RWPE2 (cell line): Measurements from ENCODE around the gene GPR119.

Source experiments
- ATAC-seq: fragments of 200-7000 bp; cut with Tn5 transposase; 3 replicates; pipeline ENCODE4 v1.9.1; 2021; ENCODE audit warnings: low read depth
- DNase-seq: peaks from one replicate; pipeline ENCODE4 v3.0.0-alpha.2; 2020; ENCODE audit warnings: low spot score
- H3K27ac ChIP-seq: fragments of 450-650 bp; 2 replicates; pipeline ENCODE4 v1.5.1; 2017; ENCODE audit warnings: mild to moderate bottlenecking; ENCODE audit not compliant: poor library complexity, severe bottlenecking
- H3K27me3 ChIP-seq: fragments of 250-450 bp; sonication (Bioruptor Pico); 2 replicates; pipeline ENCODE4 v1.5.1; 2021; ENCODE audit warnings: mild to moderate bottlenecking, moderate library complexity; ENCODE audit not compliant: insufficient read depth, poor library complexity, severe bottlenecking
- H3K36me3 ChIP-seq: fragments of 250-450 bp; sonication (Bioruptor Pico); 2 replicates; pipeline ENCODE4 v1.5.1; 2020; ENCODE audit warnings: low read depth, mild to moderate bottlenecking, moderate library complexity
- H3K4me1 ChIP-seq: fragments of 250-450 bp; sonication (Bioruptor Pico); 2 replicates; pipeline ENCODE4 v1.5.1; 2021; ENCODE audit warnings: mild to moderate bottlenecking, moderate library complexity; ENCODE audit not compliant: insufficient read depth, poor library complexity, severe bottlenecking
- H3K4me3 ChIP-seq: fragments of 250-450 bp; sonication (Bioruptor Pico); 2 replicates; pipeline ENCODE4 v1.5.1; 2021; ENCODE audit warnings: mild to moderate bottlenecking, moderate library complexity; ENCODE audit not compliant: severe bottlenecking
- H3K9me3 ChIP-seq: fragments of 250-450 bp; sonication (Bioruptor Pico); 2 replicates; pipeline ENCODE4 v1.5.1; 2021; ENCODE audit warnings: mild to moderate bottlenecking, moderate library complexity; ENCODE audit not compliant: severe bottlenecking
- CTCF ChIP-seq: fragments of 450-650 bp; IDR thresholded peaks from one replicate; pipeline ENCODE4 v1.5.1; 2017; ENCODE audit warnings: mild to moderate bottlenecking, moderate library complexity; ENCODE audit not compliant: poor library complexity, severe bottlenecking

GPR119 gene

GRCh38 chrX:130401415-130402207, 16.1 kb upstream of the GPR119 start, which contains the start of gene RBMX2:
TSS of gene RBMX2 (plus strand) at chrX:130401987. CDS start at chrX:130402033, 46 bp downstream.
- no peaks in the 10 kb centered on the region for H3K27me3 ChIP-seq
- DNase-seq, result peak; percentile 49
- ATAC-seq, result peak; percentile 93
- H3K27ac ChIP-seq, result peak within 1 kb of the TSS; percentile 12
- H3K36me3 ChIP-seq, result peaks cover 3% of the 10 kb centered on the region
- no peak for TF ChIP-seq CTCF
- H3K9me3 ChIP-seq, result no peaks in the 10 kb centered on the region
- no peaks in the 10 kb centered on the region for H3K4me1 ChIP-seq
- H3K4me3 ChIP-seq, result peak within 1 kb of the TSS; percentile 55

- ATAC-seq (no peak), DNase-seq (no peak)
- H3K4me1 ChIP-seq, result no peaks in the 10 kb centered on the region
- TF ChIP-seq CTCF, result no peak
- H3K4me3 ChIP-seq, result no peak overlapping the region
- H3K27ac ChIP-seq, result no peak overlapping the region
- H3K27me3 ChIP-seq, result no peaks in the 10 kb centered on the region
- H3K36me3 ChIP-seq, result no peaks in the 10 kb centered on the region
- H3K9me3 ChIP-seq, result no peaks in the 10 kb centered on the region
These were observed 9.9 kb upstream of the GPR119 start for GRCh38 chrX:130395341-130395740.

GRCh38 chrX:130393451-130394074, 8.1 kb upstream of the GPR119 start:
- ATAC-seq (peak; percentile 58; the same call in 2 of the 3 replicates), DNase-seq (no peak)
- peak; percentile 63 for TF ChIP-seq CTCF
- no peak overlapping the region for H3K27ac ChIP-seq
- H3K4me3 ChIP-seq, result no peak overlapping the region
- no peaks in the 10 kb centered on the region for H3K9me3 ChIP-seq
- H3K4me1 ChIP-seq, result no peaks in the 10 kb centered on the region
- H3K27me3 ChIP-seq, result no peaks in the 10 kb centered on the region
- no peaks in the 10 kb centered on the region for H3K36me3 ChIP-seq

- Histone ChIP-seq H3K27me3 (no peaks in the 10 kb centered on the region), H3K27ac (no peak overlapping the region), H3K4me1 (no peaks in the 10 kb centered on the region), H3K36me3 (no peaks in the 10 kb centered on the region), H3K9me3 (no peaks in the 10 kb centered on the region), H3K4me3 (no peak overlapping the region)
- ATAC-seq (no peak), DNase-seq (no peak)
- TF ChIP-seq CTCF, result no peak
These were observed 934 bp upstream of the GPR119 start for GRCh38 chrX:130386408-130386808.
